ENCODE results near the gene ACSL1. TPM values are rescaled to one million over a fixed set of nuclear protein-coding genes. Genes with fewer than 3 reads are reported as not detected.

ACSL1 gene
- total RNA-seq, 4 donors from 2014 or later = 48.5 to 98.8 (median 55.3) TPM

GRCh38 chr4:184733654-184734524 is 91.9 kb downstream of the ACSL1 start, which contains the start of gene CENPU:
Gene CENPU, minus strand, starts transcription at chr4:184734096. Its CDS starts 34 bp downstream, at chr4:184734062.
- Histone ChIP-seq H3K36me3 (no peaks in the 10 kb centered on the region), H3K4me1 (peaks cover 0 to 18% (median 5%) of the 10 kb centered on the region in 3 donors), H3K4me3 (peak within 1 kb of the TSS; percentile 66 to 88), H3K27ac (peak within 1 kb of the TSS in 3 of 4 donors; percentile 73 to 80 (median 78)), H3K9me3 (no peaks in the 10 kb centered on the region), H3K27me3 (no peaks in the 10 kb centered on the region)
- peak; percentile 79 for TF ChIP-seq POLR2AphosphoS5 (IDR thresholded peaks at IDR 0.05)
- TF ChIP-seq POLR2A (IDR thresholded peaks at IDR 0.05) = no peak
- no peak for TF ChIP-seq EP300 (IDR thresholded peaks at IDR 0.05)
- no peak for TF ChIP-seq CTCF (IDR thresholded peaks at IDR 0.05)
- WGBS, 2 donors (ENCODE audit: low coverage in 1 of 2) = 0 to 3% methylated on average over 5 to 14 of the region's 69 CpGs
- ATAC-seq = peak; percentile 100

- H3K9me3 ChIP-seq = no peaks in the 10 kb centered on the region
- no peak overlapping the region for H3K27ac ChIP-seq
- peaks cover 0 to 18% (median 5%) of the 10 kb centered on the region in 3 donors for H3K4me1 ChIP-seq
- H3K36me3 ChIP-seq = no peaks in the 10 kb centered on the region
- no peak overlapping the region for H3K4me3 ChIP-seq
- WGBS, 2 donors (ENCODE audit: low coverage in 1 of 2) = 49 to 64% methylated on average over 4 of the region's 4 CpGs
- no peak for TF ChIP-seq CTCF (IDR thresholded peaks at IDR 0.05)
- TF ChIP-seq POLR2AphosphoS5 (IDR thresholded peaks at IDR 0.05) = no peak
- no peak for TF ChIP-seq EP300 (IDR thresholded peaks at IDR 0.05)
- TF ChIP-seq POLR2A (IDR thresholded peaks at IDR 0.05) = no peak
- H3K27me3 ChIP-seq = no peaks in the 10 kb centered on the region
- no peak for ATAC-seq
Observed at GRCh38 chr4:184732126-184732525, 93.6 kb downstream of the ACSL1 start.

GRCh38 chr4:184731056-184731455 is 94.7 kb downstream of the ACSL1 start:
- Histone ChIP-seq H3K4me3 (no peak overlapping the region), H3K27me3 (no peaks in the 10 kb centered on the region), H3K4me1 (peaks cover 0 to 18% (median 5%) of the 10 kb centered on the region in 3 donors), H3K9me3 (no peaks in the 10 kb centered on the region), H3K27ac (no peak overlapping the region), H3K36me3 (no peaks in the 10 kb centered on the region)
- WGBS, 2 donors (ENCODE audit: low coverage in 1 of 2) = 66 to 78% methylated on average over 6 of the region's 6 CpGs
- no peak for ATAC-seq
- no peak for TF ChIP-seq CTCF (IDR thresholded peaks at IDR 0.05)
- TF ChIP-seq POLR2A (IDR thresholded peaks at IDR 0.05) = no peak
- TF ChIP-seq POLR2AphosphoS5 (IDR thresholded peaks at IDR 0.05) = no peak
- no peak for TF ChIP-seq EP300 (IDR thresholded peaks at IDR 0.05)

GRCh38 chr4:184729946-184730345 is 95.8 kb downstream of the ACSL1 start:
- no peak overlapping the region for H3K4me3 ChIP-seq
- no peak for ATAC-seq
- H3K27ac ChIP-seq = no peak overlapping the region
- no peaks in the 10 kb centered on the region for H3K36me3 ChIP-seq
- H3K9me3 ChIP-seq = no peaks in the 10 kb centered on the region
- peaks cover 0 to 17% (median 5%) of the 10 kb centered on the region in 3 donors for H3K4me1 ChIP-seq
- H3K27me3 ChIP-seq = no peaks in the 10 kb centered on the region
- 55 to 80% methylated on average over 1 to 5 of the region's 5 CpGs for WGBS, 2 donors (ENCODE audit: low coverage in 1 of 2)
- TF ChIP-seq EP300 (IDR thresholded peaks at IDR 0.05) = no peak
- TF ChIP-seq POLR2AphosphoS5 (IDR thresholded peaks at IDR 0.05) = no peak
- no peak for TF ChIP-seq CTCF (IDR thresholded peaks at IDR 0.05)
- TF ChIP-seq POLR2A (IDR thresholded peaks at IDR 0.05) = no peak
